NCI-H128 (cell line): Measurements from ENCODE around the gene LAMA2.

Experiments
- DNase-seq: peaks from one replicate; lab custom pipeline; 2025; ENCODE audit not compliant: unreplicated experiment; lab: John Stamatoyannopoulos, UW

Gene LAMA2

GRCh38 chr6:129544892-129545612 lies 662.1 kb downstream of the LAMA2 start:
- no peak for DNase-seq

GRCh38 chr6:129546702-129547101 lies 663.8 kb downstream of the LAMA2 start:
- no peak for DNase-seq

DNA sequence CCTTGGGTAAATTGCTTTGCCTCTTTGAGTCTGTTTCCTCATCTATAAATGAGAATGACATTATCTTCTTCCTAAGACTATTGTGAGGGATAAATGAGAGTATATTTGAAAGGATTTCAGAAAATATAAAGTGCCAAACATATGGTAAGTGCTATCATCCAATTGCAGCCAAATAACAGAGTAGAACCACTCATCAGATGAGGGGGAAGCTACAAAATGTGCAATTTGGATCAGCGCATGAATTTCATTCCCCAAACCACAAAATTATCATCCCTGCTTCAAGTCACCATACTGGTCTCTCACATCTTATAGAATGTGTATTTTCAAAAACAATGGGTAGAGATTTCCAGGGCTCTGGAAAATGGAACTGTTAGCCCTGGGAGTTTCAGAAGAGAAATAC lies 668.5 kb downstream of the LAMA2 start:
- no peak for DNase-seq

GRCh38 chr6:129552413-129552812 lies 669.5 kb downstream of the LAMA2 start:
- DNase-seq = no peak

- no peak for DNase-seq
Measured at GRCh38 chr6:129555206-129555832, 672.4 kb downstream of the LAMA2 start.

- DNase-seq = no peak
Measured at GRCh38 chr6:129558248-129558647, 675.3 kb downstream of the LAMA2 start.

GRCh38 chr6:129565366-129565765 lies 682.4 kb downstream of the LAMA2 start:
- no peak for DNase-seq

GRCh38 chr6:129565811-129566210 lies 682.9 kb downstream of the LAMA2 start:
- DNase-seq = no peak
